Measurements from ENCODE around the gene IPP.
"Not testable (repeated sequence)": the region's sequence is repeated elsewhere in the genome, so short reads cannot be mapped to it uniquely, and the experiment has no call there.

Gene IPP

GRCh38 chr1:45716700-45717099 is 33.8 kb downstream of the IPP start:
- TF ChIP-seq, protein P1, sequence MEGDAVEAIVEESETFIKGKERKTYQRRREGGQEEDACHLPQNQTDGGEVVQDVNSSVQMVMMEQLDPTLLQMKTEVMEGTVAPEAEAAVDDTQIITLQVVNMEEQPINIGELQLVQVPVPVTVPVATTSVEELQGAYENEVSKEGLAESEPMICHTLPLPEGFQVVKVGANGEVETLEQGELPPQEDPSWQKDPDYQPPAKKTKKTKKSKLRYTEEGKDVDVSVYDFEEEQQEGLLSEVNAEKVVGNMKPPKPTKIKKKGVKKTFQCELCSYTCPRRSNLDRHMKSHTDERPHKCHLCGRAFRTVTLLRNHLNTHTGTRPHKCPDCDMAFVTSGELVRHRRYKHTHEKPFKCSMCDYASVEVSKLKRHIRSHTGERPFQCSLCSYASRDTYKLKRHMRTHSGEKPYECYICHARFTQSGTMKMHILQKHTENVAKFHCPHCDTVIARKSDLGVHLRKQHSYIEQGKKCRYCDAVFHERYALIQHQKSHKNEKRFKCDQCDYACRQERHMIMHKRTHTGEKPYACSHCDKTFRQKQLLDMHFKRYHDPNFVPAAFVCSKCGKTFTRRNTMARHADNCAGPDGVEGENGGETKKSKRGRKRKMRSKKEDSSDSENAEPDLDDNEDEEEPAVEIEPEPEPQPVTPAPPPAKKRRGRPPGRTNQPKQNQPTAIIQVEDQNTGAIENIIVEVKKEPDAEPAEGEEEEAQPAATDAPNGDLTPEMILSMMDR (IDR thresholded peaks at IDR 0.05; ENCODE audit: low read depth, low read length), result no peak

DNA sequence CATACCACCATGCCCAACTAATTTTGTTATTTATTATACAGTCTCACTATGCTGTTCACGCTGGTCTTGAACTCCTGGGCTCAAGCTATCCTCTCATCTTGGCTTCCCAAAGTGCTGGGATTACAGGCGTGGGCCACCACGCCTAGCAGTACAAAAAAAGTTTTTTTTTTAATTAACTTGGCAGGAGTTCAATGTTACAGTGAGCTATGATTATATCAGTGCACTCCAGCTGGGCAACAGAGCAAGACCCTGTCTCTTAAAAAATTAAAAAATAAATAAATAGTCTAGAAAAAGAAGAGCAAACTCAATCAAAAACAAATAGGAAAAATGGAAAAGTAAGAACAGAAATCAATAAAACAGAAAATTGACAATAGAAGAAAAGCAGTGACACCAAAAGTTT is 36.7 kb downstream of the IPP start:
- no peaks in the 10 kb centered on the region for H3K36me3 ChIP-seq
- H3K27me3 ChIP-seq, result no peaks in the 10 kb centered on the region
- no peak overlapping the region for H3K4me3 ChIP-seq (ENCODE audit: low read depth, low read length)
- TF ChIP-seq, protein P1 (IDR thresholded peaks at IDR 0.05; ENCODE audit: low read depth, low read length), result no peak
- no peaks in the 10 kb centered on the region for H3K4me1 ChIP-seq
- H3K9me3 ChIP-seq, result no peaks in the 10 kb centered on the region
- DNase-seq, result no peak

More at GRCh38 chr1:45716700-45717099, 33.8 kb downstream of the IPP start:
- H3K36me3 ChIP-seq, result no peaks in the 10 kb centered on the region
- H3K27me3 ChIP-seq, result no peaks in the 10 kb centered on the region
- H3K9me3 ChIP-seq, result no peaks in the 10 kb centered on the region
- no peak for DNase-seq
- no peak overlapping the region for H3K4me3 ChIP-seq (ENCODE audit: low read depth, low read length)
- H3K4me1 ChIP-seq, result no peaks in the 10 kb centered on the region

- no peak for DNase-seq
- H3K4me3 ChIP-seq (ENCODE audit: low read depth, low read length), result no peak overlapping the region
- no peaks in the 10 kb centered on the region for H3K36me3 ChIP-seq
- no peaks in the 10 kb centered on the region for H3K4me1 ChIP-seq
- TF ChIP-seq, protein P1 (IDR thresholded peaks at IDR 0.05; ENCODE audit: low read depth, low read length), result no peak
- no peaks in the 10 kb centered on the region for H3K9me3 ChIP-seq
- H3K27me3 ChIP-seq, result no peaks in the 10 kb centered on the region
These were observed 45.8 kb downstream of the IPP start for GRCh38 chr1:45704637-45705036.

DNA sequence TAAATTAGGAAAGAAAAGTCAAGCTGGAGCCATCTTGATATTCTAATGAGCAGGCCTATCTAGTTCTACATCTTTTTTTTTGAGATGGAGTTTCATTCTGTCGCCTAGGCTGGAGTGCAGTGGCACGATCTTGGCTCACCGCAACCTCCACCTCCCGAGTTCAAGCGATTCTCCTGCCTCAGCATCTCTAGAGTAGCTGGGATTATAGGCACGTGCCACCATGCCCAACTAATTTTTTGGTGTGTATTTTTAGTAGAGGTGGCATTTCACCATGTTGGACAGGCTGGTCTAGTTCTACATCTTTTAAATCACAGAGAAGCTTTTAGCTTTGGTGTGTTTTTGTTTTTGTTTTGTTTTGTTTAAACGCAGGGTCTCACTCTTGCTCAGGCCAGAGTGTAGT is 55.6 kb downstream of the IPP start:
- no peaks in the 10 kb centered on the region for H3K27me3 ChIP-seq
- H3K36me3 ChIP-seq, result no peaks in the 10 kb centered on the region
- TF ChIP-seq, protein P1 (IDR thresholded peaks at IDR 0.05; ENCODE audit: low read depth, low read length), result no peak
- no peaks in the 10 kb centered on the region for H3K4me1 ChIP-seq
- DNase-seq, result no peak
- H3K9me3 ChIP-seq, result no peaks in the 10 kb centered on the region
- no peak overlapping the region for H3K4me3 ChIP-seq (ENCODE audit: low read depth, low read length)

- H3K36me3 ChIP-seq; H3K4me3 ChIP-seq (ENCODE audit: low read depth, low read length); H3K27me3 ChIP-seq; H3K4me1 ChIP-seq; DNase-seq; H3K9me3 ChIP-seq: not testable (repeated sequence)
These were observed 56.6 kb downstream of the IPP start for GRCh38 chr1:45693811-45694210.

DNA sequence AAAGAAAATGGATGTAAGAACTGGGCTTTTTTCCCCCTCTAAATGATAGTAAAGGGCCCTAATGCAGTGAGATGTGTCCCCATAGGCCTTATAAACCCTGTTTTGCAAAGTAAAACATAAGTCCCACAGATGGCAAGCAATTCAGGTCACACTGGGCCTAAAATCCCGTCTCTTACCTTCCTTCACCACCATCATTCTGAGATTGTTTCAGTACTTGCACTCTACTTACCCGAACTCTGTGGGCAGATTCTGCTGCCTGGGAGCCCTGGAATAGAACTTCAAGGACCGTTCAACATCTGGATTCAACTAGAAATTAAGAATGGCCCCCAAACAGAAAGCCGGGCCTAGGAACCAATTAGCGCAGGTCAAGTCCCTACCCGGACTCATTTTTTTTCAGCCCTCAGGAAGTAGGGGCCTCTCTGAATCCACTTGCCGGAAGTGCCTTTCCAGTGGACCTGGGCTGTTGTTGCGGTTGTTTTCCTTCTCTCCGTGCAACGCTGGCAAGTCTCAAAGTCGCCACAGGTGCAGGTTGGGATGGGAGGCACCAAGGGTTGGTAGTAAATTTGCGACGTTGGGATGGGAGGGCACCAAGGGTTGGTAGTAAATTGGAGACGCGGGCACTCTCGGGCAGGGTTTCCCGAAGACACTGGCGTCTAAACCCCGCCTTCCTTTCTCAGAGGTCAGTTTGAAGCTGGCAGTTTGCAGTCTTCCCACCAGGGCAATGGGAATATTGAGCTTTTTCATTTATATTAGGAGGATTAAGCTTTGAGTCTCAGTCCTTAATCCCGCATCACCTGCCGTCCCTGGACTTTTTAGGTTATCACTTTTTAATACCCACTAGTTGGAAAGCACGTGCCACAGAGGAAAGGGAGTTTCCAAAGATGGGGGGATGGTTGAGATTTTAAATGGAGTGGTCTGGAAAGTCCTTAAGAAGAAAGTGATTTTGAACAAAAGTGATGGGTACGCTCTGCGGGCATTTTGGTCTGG is 62.4 kb downstream of the IPP start, which contains the start of gene TMEM69:
Gene TMEM69, plus strand, starts transcription at position 428 of the 987 bp plus-strand sequence. CDS start 2,888 bp downstream, outside the sequence.
- no peaks in the 10 kb centered on the region for H3K9me3 ChIP-seq
- peak; percentile 65 for DNase-seq

More for the DNA sequence above, 62.4 kb downstream of the IPP start, which contains the start of gene TMEM69:
- H3K27me3 ChIP-seq, result no peaks in the 10 kb centered on the region
- TF ChIP-seq, protein P1 (IDR thresholded peaks at IDR 0.05; ENCODE audit: low read depth, low read length), result no peak
- H3K4me1 ChIP-seq, result no peaks in the 10 kb centered on the region
- H3K4me3 ChIP-seq (ENCODE audit: low read depth, low read length), result peak within 1 kb of the TSS; percentile 93
- no peaks in the 10 kb centered on the region for H3K36me3 ChIP-seq

Data from BE2C (cell line).